OCI-LY7 (cell line): ENCODE measurements around the gene MTG1. TPM values are rescaled to one million over a fixed set of nuclear protein-coding genes. Genes with fewer than 3 reads are reported as not detected.

Experiments used
- BruUV-seq: library from RNA; stranded (reverse); fragments of 400-500 nt; replicated peaks from 2 replicates; lab custom pipeline; 2021; lab: Mats Ljungman, UMichigan
- CTCF ChIA-PET: fragments of 300-600 bp; sonication (Branson Sonifier 250); formaldehyde crosslinking; loops from one replicate; lab custom pipeline; 2022; ENCODE audit warnings: antibody characterized with exemption; ENCODE audit not compliant: unreplicated experiment; lab: Charles Lee
- POLR2A ChIA-PET: fragments of 300-600 bp; sonication (Branson Sonifier 250); formaldehyde crosslinking; loops from one replicate; lab custom pipeline; 2022; ENCODE audit warnings: antibody characterized with exemption; lab: Charles Lee
- DNase-seq: peaks from one replicate; pipeline ENCODE4 v3.0.0-alpha.2; 2015; ENCODE audit warnings: low spot score
- H2AFZ ChIP-seq: fragments of 200-600 bp; sonication (generic), shearing (Covaris generic); 2 replicates; pipeline ENCODE4 v1.6.1; 2014; ENCODE audit warnings: mild to moderate bottlenecking, antibody characterized with exemption, low read length, moderate library complexity
- H3K27ac ChIP-seq: fragments of 200-600 bp; sonication (generic); 2 replicates; pipeline ENCODE4 v1.5.1; 2014; ENCODE audit warnings: mixed run types, low read depth, mild to moderate bottlenecking, moderate library complexity, low read length, inconsistent platforms; ENCODE audit not compliant: poor library complexity, severe bottlenecking
- H3K36me3 ChIP-seq: fragments of 200-600 bp; sonication (generic); 2 replicates; pipeline ENCODE4 v1.6.1; 2014; ENCODE audit warnings: mild to moderate bottlenecking, antibody characterized with exemption, low read length, moderate library complexity, mixed read lengths; ENCODE audit not compliant: insufficient read depth
- H3K4me1 ChIP-seq: fragments of 200-600 bp; sonication (generic); 2 replicates; pipeline ENCODE4 v1.5.1; 2014; ENCODE audit warnings: mild to moderate bottlenecking, low read length; ENCODE audit not compliant: insufficient read depth, poor library complexity, severe bottlenecking
- H3K4me2 ChIP-seq: fragments of 200-600 bp; sonication (generic); 2 replicates; pipeline ENCODE4 v1.6.1; 2014; ENCODE audit warnings: mild to moderate bottlenecking, low read length
- H3K4me3 ChIP-seq: fragments of 200-600 bp; sonication (generic); 2 replicates; pipeline ENCODE4 v1.5.1; 2014; ENCODE audit warnings: mild to moderate bottlenecking, low read depth, low read length; ENCODE audit not compliant: poor library complexity, severe bottlenecking
- H3K79me2 ChIP-seq: fragments of 200-600 bp; sonication (generic); 2 replicates; pipeline ENCODE4 v1.6.1; 2016; ENCODE audit warnings: low read depth, mild to moderate bottlenecking, low read length, moderate library complexity, mixed read lengths; ENCODE audit not compliant: insufficient read depth
- H3K9me2 ChIP-seq: fragments of 200-600 bp; sonication (generic); 2 replicates; pipeline ENCODE4 v1.6.1; 2016; ENCODE audit warnings: mild to moderate bottlenecking, low read length, mixed read lengths; ENCODE audit not compliant: insufficient read depth
- H3K9me3 ChIP-seq: fragments of 200-600 bp; sonication (generic); 2 replicates; pipeline ENCODE4 v1.6.1; 2014; ENCODE audit warnings: mild to moderate bottlenecking, mixed run types, low read length, mixed read lengths
- H4K20me1 ChIP-seq: fragments of 200-600 bp; sonication (generic); 2 replicates; pipeline ENCODE4 v1.6.1; 2014; ENCODE audit warnings: mild to moderate bottlenecking, antibody characterized with exemption, low read length, moderate library complexity, mixed read lengths; ENCODE audit not compliant: insufficient read depth
- CTCF ChIP-seq: fragments of 200-600 bp; sonication (generic); conservative IDR thresholded peaks from 2 replicates; pipeline ENCODE4 v1.5.1; 2014; ENCODE audit warnings: mild to moderate bottlenecking, antibody characterized with exemption, low read length, moderate library complexity, mixed read lengths
- EZH2phosphoT487 ChIP-seq: fragments of 200-600 bp; sonication (generic); IDR thresholded peaks from 2 replicates; pipeline ENCODE4 v1.6.1; 2018; ENCODE audit warnings: low read depth, borderline replicate concordance, mild to moderate bottlenecking, mixed run types, antibody characterized with exemption, low read length, moderate library complexity, mixed read lengths
- intact Hi-C: fragments of 100-400 bp; cut with micrococcal nuclease; formaldehyde crosslinking; loops from one replicate; pipeline ENCODE4 v1.10.0; 2022; ENCODE audit not compliant: unreplicated experiment
- total RNA-seq, 2 experiments: library from RNA; depleted of rRNA in 1 of 2; stranded (reverse); fragments of >200 nt in 1 of 2; shearing (Covaris generic) in 1 of 2; gene quantifications; 2 replicates each; pipeline ENCODE4 v1.2.3, GENCODE V29; 2014 to 2022

MTG1 gene
- total RNA-seq, 2 experiments from 2014 or later, result 85.6 to 101 TPM

GRCh38 chr10:133455196-133455595 lies 61.2 kb downstream of the MTG1 start:
- Histone ChIP-seq H3K4me3 (no peak overlapping the region), H3K9me3 (no peaks in the 10 kb centered on the region), H3K4me2 (no peak overlapping the region), H3K4me1 (no peaks in the 10 kb centered on the region), H4K20me1 (no peaks in the 10 kb centered on the region), H3K79me2 (no peaks in the 10 kb centered on the region), H3K9me2 (no peaks in the 10 kb centered on the region), H3K27ac (no peak overlapping the region), H3K36me3 (no peaks in the 10 kb centered on the region), H2AFZ (no peak overlapping the region)
- CTCF ChIA-PET, result no interaction called here
- intact Hi-C loops, result no loop called here
- POLR2A ChIA-PET, result no interaction called here
- DNase-seq, result no peak
- no TSS peak for BruUV-seq
- TF ChIP-seq CTCF (no peak), EZH2phosphoT487 (no peak)

DNA sequence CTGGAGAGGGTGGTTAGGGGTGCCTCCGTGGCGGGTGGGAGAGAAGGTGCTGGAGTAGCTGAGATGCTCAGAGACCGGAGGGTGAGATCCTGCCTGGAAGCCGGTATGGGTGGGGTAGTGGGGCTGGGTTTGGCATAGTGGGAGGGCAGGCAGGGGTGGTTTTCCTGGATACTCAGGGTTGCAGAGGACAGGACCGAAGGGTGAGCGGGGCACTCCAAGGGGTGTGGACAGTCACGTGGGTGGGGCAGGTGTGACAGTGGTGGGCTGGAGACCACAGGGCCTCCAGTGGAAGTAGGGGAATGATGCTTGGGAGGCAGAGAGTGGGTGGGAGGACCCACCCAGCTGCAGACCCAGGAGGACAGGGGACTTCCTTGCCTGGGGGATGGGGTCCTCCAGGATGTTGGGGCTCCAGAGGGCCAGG lies 61.7 kb downstream of the MTG1 start:
- TF ChIP-seq CTCF (no peak), EZH2phosphoT487 (no peak)
- intact Hi-C loops, result no loop called here

DNA sequence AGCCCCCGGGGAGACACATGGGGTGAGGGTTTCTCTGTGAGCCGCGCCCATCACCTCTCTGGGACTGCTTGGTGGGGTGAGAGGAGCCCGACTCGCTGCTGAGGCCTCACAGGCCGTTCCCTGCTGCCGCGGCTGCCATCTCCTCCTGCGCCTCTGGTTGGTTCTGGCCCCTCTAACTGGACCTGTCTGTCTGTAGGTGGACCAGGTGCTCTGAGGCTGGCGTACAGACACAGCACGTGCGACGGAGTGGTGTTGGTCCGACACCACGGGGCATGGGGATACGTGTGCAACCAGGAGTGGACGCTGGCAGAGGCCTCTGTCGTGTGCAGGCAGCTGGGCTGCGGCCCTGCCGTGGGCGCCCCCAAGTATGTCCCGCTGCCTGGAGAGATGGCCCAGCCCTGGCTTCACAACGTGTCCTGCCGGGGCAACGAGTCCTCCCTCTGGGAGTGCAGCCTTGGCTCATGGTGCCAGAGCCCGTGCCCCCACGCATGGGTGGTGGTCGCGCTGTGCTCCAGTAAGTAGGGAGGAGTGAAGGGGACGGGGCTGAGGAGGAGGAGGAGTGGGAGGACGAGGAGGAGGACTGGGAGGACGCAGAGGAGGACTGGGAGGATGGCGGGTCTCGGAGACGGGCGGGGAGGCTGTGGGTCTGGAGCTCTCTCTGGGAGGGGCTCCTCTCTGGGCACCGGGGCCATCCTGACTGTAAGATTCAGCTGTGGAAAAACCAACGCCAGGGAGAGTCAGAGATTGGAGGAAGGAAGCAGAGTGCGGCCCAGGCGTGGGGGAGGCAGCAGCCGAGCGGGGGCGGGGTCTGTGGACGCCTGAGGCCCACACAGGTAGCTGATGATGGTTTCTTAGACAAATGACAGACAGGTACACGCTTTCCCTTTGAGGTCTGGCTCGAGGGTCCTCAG lies 62.3 kb downstream of the MTG1 start:
- no peak overlapping the region for H3K27ac ChIP-seq
- H3K79me2 ChIP-seq, result no peaks in the 10 kb centered on the region
- H3K4me3 ChIP-seq, result no peak overlapping the region
- intact Hi-C loops, result no loop called here
- no peak overlapping the region for H2AFZ ChIP-seq
- TF ChIP-seq EZH2phosphoT487, result no peak
- no peak for TF ChIP-seq CTCF
- H3K9me2 ChIP-seq, result no peaks in the 10 kb centered on the region
- H4K20me1 ChIP-seq, result no peaks in the 10 kb centered on the region
- no peaks in the 10 kb centered on the region for H3K4me1 ChIP-seq
- CTCF ChIA-PET, result no interaction called here
- no TSS peak for BruUV-seq
- no peaks in the 10 kb centered on the region for H3K9me3 ChIP-seq
- DNase-seq, result no peak
- POLR2A ChIA-PET, result no interaction called here
- no peak overlapping the region for H3K4me2 ChIP-seq
- no peaks in the 10 kb centered on the region for H3K36me3 ChIP-seq

More for the DNA sequence above, 61.7 kb downstream of the MTG1 start:
- no peak overlapping the region for H2AFZ ChIP-seq
- H3K9me3 ChIP-seq, result no peaks in the 10 kb centered on the region
- CTCF ChIA-PET, result no interaction called here
- no TSS peak for BruUV-seq
- H3K4me3 ChIP-seq, result no peak overlapping the region
- POLR2A ChIA-PET, result no interaction called here
- no peaks in the 10 kb centered on the region for H3K79me2 ChIP-seq
- H3K4me1 ChIP-seq, result no peaks in the 10 kb centered on the region
- H4K20me1 ChIP-seq, result no peaks in the 10 kb centered on the region
- no peaks in the 10 kb centered on the region for H3K36me3 ChIP-seq
- DNase-seq, result no peak
- H3K27ac ChIP-seq, result no peak overlapping the region
- no peaks in the 10 kb centered on the region for H3K9me2 ChIP-seq
- H3K4me2 ChIP-seq, result no peak overlapping the region
